ENCODE measurements around the gene CD276.

GRCh38 chr15:73678498-73678897, 5.7 kb upstream of the CD276 start:
- no peak for TF ChIP-seq POLR2A (IDR thresholded peaks at IDR 0.05)
- TF ChIP-seq CTCF (IDR thresholded peaks at IDR 0.05), result no peak
- TF ChIP-seq EP300 (IDR thresholded peaks at IDR 0.05), result no peak
- TF ChIP-seq POLR2AphosphoS5 (IDR thresholded peaks at IDR 0.05), result no peak
